ENCODE results near the gene ISM2.

The ISM2 gene

GRCh38 chr14:77442196-77442595 lies 56.4 kb downstream of the ISM2 start:
- no peaks in the 10 kb centered on the region for H3K27me3 ChIP-seq (ENCODE audit: insufficient read depth, poor library complexity, severe bottlenecking)
- DNase-seq (ENCODE audit: low read depth in 1 of 2, low spot score in 1 of 2), result no peak
- no peak overlapping the region for H3K4me3 ChIP-seq (replicated peaks; ENCODE audit: insufficient read depth, low read length)
- no peak for TF ChIP-seq GABPA (IDR thresholded peaks at IDR 0.05; ENCODE audit: low read depth)
- TF ChIP-seq POLR2AphosphoS5 (IDR thresholded peaks at IDR 0.05; ENCODE audit: low read depth), result no peak
- no peak for TF ChIP-seq REST (IDR thresholded peaks at IDR 0.05; ENCODE audit: insufficient replicate concordance, low read depth)
- no peak for TF ChIP-seq SPI1 (IDR thresholded peaks at IDR 0.05; ENCODE audit: borderline replicate concordance, low read depth)
- TF ChIP-seq CTCF (IDR thresholded peaks at IDR 0.05; ENCODE audit: insufficient read depth, low read length), result no peak
- no peak overlapping the region for H3K27ac ChIP-seq (replicated peaks)

GRCh38 chr14:77439861-77440260 lies 58.8 kb downstream of the ISM2 start:
- no peak for DNase-seq (ENCODE audit: low read depth in 1 of 2, low spot score in 1 of 2)
- Histone ChIP-seq H3K27ac (replicated peaks) (no peak overlapping the region), H3K4me3 (replicated peaks; ENCODE audit: insufficient read depth, low read length) (no peak overlapping the region), H3K27me3 (ENCODE audit: insufficient read depth, poor library complexity, severe bottlenecking) (no peaks in the 10 kb centered on the region)
- TF ChIP-seq CTCF (IDR thresholded peaks at IDR 0.05; ENCODE audit: insufficient read depth, low read length) (no peak), SPI1 (IDR thresholded peaks at IDR 0.05; ENCODE audit: borderline replicate concordance, low read depth) (no peak), REST (IDR thresholded peaks at IDR 0.05; ENCODE audit: insufficient replicate concordance, low read depth) (no peak), GABPA (IDR thresholded peaks at IDR 0.05; ENCODE audit: low read depth) (no peak), POLR2AphosphoS5 (IDR thresholded peaks at IDR 0.05; ENCODE audit: low read depth) (no peak)

GRCh38 chr14:77438596-77438995 lies 60.0 kb downstream of the ISM2 start:
- TF ChIP-seq CTCF (IDR thresholded peaks at IDR 0.05; ENCODE audit: insufficient read depth, low read length) (no peak), POLR2AphosphoS5 (IDR thresholded peaks at IDR 0.05; ENCODE audit: low read depth) (no peak), SPI1 (IDR thresholded peaks at IDR 0.05; ENCODE audit: borderline replicate concordance, low read depth) (no peak), GABPA (IDR thresholded peaks at IDR 0.05; ENCODE audit: low read depth) (no peak), REST (IDR thresholded peaks at IDR 0.05; ENCODE audit: insufficient replicate concordance, low read depth) (no peak)
- H3K4me3 ChIP-seq (replicated peaks; ENCODE audit: insufficient read depth, low read length), result no peak overlapping the region
- no peak for DNase-seq (ENCODE audit: low read depth in 1 of 2, low spot score in 1 of 2)

More at GRCh38 chr14:77438596-77438995, 60.0 kb downstream of the ISM2 start:
- no peak overlapping the region for H3K27ac ChIP-seq (replicated peaks)
- H3K27me3 ChIP-seq (ENCODE audit: insufficient read depth, poor library complexity, severe bottlenecking), result no peaks in the 10 kb centered on the region

All from HL-60 (cell line).